Tibial artery (tissue), 4 donors: ENCODE results near the gene RASAL1.

Experiments
- DNase-seq, 2 donors: peaks; one replicate each; pipeline ENCODE4 v3.0.0-alpha.2; 2019
- H3K27ac ChIP-seq, 2 donors: fragments of 200-600 bp; sonication (generic) in 1 of 2; 1 replicate in 1 of 2; 2 replicates in 1 of 2; pipeline ENCODE4 v1.5.1; 2018 to 2019; ENCODE audit warnings: mild to moderate bottlenecking in 1 of 2
- H3K27me3 ChIP-seq, 2 donors: fragments of 200-600 bp; sonication (generic) in 1 of 2; one replicate each; pipeline versions ENCODE4 v1.5.1 to v1.6.0; 2016 to 2019
- H3K36me3 ChIP-seq, 3 donors: fragments of 200-600 bp; sonication (generic) in 2 of 3; one replicate each; pipeline ENCODE4 v1.5.1; 2016 to 2019; ENCODE audit warnings: mild to moderate bottlenecking in 2 of 3
- H3K4me1 ChIP-seq, 4 donors: fragments of 200-600 bp; sonication (generic) in 2 of 4; 1 replicate in 3 of 4; 2 replicates in 1 of 4; pipeline ENCODE4 v1.5.1; 2016 to 2019
- H3K4me3 ChIP-seq, 2 donors: fragments of 200-600 bp; sonication (generic) in 1 of 2; 1 replicate in 1 of 2; 2 replicates in 1 of 2; pipeline ENCODE4 v1.5.1; 2018 to 2019; ENCODE audit warnings: mild to moderate bottlenecking in 2 of 2
- H3K9me3 ChIP-seq, 3 donors: fragments of 200-600 bp; sonication (generic) in 1 of 3; one replicate each; pipeline ENCODE4 v1.5.1; 2016 to 2019
- intact Hi-C: fragments of 100-400 bp; cut with DNase I; formaldehyde crosslinking; loops from one replicate; pipeline ENCODE4 v1.15.0; 2023; ENCODE audit warnings: low total_unique reads
- TF ChIP-seq, protein P1 (sequence below), 2 experiments: fragments of 200-600 bp in 1 of 2; fragments of 450-650 bp in 1 of 2; IDR thresholded peaks; one replicate each; pipeline ENCODE4 v1.5.1; 2017 to 2019; ENCODE audit warnings: antibody characterized with exemption in 2 of 2, mild to moderate bottlenecking in 1 of 2, moderate library complexity in 1 of 2

RASAL1 gene

DNA sequence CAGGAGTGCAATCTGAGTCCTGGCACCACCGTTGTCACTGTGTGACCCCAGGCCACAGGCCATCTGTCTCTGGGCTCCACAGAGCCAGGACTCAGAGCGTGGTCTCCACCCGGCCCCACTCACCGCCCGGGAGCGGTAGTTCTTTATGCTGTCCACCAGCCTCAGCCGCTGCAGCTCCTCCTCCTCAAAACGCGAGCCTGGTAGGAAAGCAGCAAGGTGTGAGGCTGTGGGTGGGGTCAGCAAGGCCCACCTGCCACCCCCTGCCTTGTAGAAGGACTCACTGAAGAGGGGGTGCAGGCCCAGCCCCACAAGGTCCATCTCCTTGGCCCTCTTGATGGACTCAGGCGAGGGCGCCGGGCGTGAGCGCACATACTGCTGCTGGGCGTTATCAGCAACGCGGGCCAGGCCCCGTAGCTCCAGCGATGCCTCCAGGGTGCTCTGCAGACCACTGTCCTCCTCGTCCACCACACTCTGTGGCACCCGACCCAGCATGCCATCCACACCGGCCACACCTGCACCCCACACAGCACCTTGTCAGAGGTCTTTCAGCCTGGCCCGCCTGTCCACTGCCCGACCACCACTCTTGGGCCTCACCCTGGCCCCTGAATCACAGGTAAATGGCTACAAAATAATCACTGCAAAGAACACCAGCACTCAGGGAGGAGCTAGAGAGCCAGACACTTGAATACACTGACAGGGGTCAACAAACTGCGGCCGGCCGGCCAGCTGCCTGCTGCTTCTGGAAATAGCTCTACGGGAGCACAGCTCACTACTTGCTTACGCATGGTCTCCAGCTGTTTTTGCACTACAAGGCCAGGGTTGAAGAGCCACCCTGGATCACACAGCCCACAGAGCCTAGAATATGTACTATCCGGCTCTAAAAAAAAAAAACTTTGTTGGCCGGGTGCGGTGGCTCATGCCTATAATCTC lies 30.2 kb upstream of the RASAL1 start:
- no peaks in the 10 kb centered on the region for H3K4me1 ChIP-seq
- H3K27ac ChIP-seq: no peak overlapping the region
- H3K36me3 ChIP-seq: peaks cover 97 to 100% (median 100%) of the 10 kb centered on the region in 3 donors
- peaks cover 0 to 12% of the 10 kb centered on the region in 2 donors for H3K27me3 ChIP-seq
- TF ChIP-seq, protein P1, sequence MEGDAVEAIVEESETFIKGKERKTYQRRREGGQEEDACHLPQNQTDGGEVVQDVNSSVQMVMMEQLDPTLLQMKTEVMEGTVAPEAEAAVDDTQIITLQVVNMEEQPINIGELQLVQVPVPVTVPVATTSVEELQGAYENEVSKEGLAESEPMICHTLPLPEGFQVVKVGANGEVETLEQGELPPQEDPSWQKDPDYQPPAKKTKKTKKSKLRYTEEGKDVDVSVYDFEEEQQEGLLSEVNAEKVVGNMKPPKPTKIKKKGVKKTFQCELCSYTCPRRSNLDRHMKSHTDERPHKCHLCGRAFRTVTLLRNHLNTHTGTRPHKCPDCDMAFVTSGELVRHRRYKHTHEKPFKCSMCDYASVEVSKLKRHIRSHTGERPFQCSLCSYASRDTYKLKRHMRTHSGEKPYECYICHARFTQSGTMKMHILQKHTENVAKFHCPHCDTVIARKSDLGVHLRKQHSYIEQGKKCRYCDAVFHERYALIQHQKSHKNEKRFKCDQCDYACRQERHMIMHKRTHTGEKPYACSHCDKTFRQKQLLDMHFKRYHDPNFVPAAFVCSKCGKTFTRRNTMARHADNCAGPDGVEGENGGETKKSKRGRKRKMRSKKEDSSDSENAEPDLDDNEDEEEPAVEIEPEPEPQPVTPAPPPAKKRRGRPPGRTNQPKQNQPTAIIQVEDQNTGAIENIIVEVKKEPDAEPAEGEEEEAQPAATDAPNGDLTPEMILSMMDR (IDR thresholded peaks at IDR 0.05): no peak
- DNase-seq: no peak
- no peak overlapping the region for H3K4me3 ChIP-seq
- H3K9me3 ChIP-seq: no peaks in the 10 kb centered on the region
- intact Hi-C loops: no loop called here

DNA sequence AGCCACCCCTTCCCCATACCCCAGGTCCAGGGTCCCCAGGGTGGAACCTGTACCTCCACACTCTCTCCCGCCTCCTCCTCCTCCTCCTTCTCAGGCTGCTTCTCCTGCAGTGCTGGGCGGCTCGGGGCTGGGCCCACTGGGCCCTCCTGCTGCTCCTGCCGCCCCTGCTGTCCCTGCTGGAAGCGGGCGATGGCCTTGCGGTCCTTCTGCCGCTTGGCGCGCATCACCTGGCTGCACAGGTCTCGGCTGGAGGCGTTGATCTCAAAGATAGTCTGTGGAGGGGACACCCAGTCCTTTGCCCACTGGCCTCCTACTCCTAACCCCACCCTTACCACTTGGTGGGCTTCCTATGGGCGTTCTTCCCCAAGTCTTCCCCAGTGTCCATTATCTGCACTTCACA lies 28.5 kb upstream of the RASAL1 start:
- H3K27ac ChIP-seq: no peak overlapping the region
- no peaks in the 10 kb centered on the region for H3K4me1 ChIP-seq
- H3K36me3 ChIP-seq: peaks cover 97 to 100% (median 100%) of the 10 kb centered on the region in 3 donors
- H3K27me3 ChIP-seq: peaks cover 0 to 12% of the 10 kb centered on the region in 2 donors
- no peaks in the 10 kb centered on the region for H3K9me3 ChIP-seq
- DNase-seq: no peak
- H3K4me3 ChIP-seq: no peak overlapping the region
- intact Hi-C loops: loop anchor here (5.0 kb wide), 1 partner anchor 112 kb away; no protein-coding TSS in a partner anchor
- TF ChIP-seq, protein P1 (IDR thresholded peaks at IDR 0.05): no peak

DNA sequence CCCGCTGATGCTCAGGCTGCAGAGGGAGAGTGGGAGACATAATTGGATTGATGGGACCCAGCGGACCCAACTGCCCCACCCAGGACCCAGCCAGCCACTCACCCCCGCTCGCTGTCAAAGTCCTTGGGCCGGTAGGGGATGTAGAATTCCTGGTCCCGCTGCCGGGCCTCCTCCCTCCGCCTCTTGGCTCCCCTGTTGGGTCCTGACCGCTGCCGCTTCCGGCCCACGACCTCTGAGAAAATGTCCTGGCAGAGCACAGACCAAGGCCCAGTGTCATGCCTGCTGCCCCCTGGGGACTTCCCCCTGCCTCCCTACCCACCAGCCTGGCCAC lies 27.4 kb upstream of the RASAL1 start:
- TF ChIP-seq, protein P1 (IDR thresholded peaks at IDR 0.05): no peak
- H3K27ac ChIP-seq: no peak overlapping the region
- intact Hi-C loops: loop anchor here (5.0 kb wide), 1 partner anchor 111 kb away; no protein-coding TSS in a partner anchor
- H3K4me1 ChIP-seq: no peaks in the 10 kb centered on the region
- H3K4me3 ChIP-seq: no peak overlapping the region
- peaks cover 96 to 100% (median 100%) of the 10 kb centered on the region in 3 donors for H3K36me3 ChIP-seq
- no peaks in the 10 kb centered on the region for H3K9me3 ChIP-seq
- no peak for DNase-seq
- H3K27me3 ChIP-seq: peaks cover 0 to 12% of the 10 kb centered on the region in 2 donors

DNA sequence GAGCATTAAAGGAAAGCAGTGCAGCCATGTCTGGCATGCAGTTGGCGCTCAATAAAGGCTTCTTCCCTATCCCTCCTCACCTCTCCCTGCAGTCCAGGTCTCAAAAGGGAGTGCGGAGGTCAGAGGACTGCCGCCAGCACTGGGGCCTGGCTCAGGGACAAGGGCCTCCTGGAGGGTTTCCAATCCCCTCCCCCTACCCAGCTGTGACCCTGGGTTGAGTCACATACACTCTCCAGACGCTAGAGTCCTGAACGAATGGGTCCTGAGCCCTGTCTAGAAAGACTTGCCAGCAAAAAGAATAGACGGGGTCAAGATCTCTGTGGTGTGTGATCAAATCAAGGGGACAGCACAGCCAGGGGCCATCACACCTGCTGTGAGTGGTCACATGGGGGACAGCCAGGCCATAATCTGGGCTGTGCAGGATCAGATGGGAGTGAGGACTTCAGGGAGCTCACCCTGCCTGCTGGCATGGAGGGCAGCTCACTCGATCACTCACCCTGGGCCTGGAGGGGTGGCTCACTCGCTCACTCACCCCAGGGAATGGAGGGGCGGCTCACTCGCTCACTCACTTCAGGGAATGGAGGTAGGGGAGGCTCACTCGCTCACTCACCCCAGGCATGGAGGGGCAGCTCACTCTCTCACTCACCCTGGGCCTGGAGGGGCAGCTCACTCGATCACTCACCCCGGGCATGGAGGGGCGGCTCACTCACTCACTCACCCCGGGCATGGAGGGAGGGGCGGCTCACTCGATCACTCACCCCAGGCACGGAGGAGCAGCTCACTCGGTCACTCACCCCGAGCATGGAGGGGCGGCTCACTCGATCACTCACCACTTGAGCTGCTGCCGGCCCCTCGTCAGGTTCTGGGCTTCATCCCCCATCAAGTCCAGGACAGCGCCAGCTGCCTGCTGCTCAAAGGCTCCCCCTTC lies 26.8 kb upstream of the RASAL1 start:
- no peak for DNase-seq
- H3K4me3 ChIP-seq: no peak overlapping the region
- no peak overlapping the region for H3K27ac ChIP-seq
- intact Hi-C loops: loop anchor here (5.0 kb wide), 1 partner anchor 110 kb away; no protein-coding TSS in a partner anchor
- peaks cover 89 to 100% (median 95%) of the 10 kb centered on the region in 3 donors for H3K36me3 ChIP-seq
- TF ChIP-seq, protein P1 (IDR thresholded peaks at IDR 0.05): no peak
- H3K4me1 ChIP-seq: no peaks in the 10 kb centered on the region
- H3K9me3 ChIP-seq: no peaks in the 10 kb centered on the region
- peaks cover 0 to 12% of the 10 kb centered on the region in 2 donors for H3K27me3 ChIP-seq

DNA sequence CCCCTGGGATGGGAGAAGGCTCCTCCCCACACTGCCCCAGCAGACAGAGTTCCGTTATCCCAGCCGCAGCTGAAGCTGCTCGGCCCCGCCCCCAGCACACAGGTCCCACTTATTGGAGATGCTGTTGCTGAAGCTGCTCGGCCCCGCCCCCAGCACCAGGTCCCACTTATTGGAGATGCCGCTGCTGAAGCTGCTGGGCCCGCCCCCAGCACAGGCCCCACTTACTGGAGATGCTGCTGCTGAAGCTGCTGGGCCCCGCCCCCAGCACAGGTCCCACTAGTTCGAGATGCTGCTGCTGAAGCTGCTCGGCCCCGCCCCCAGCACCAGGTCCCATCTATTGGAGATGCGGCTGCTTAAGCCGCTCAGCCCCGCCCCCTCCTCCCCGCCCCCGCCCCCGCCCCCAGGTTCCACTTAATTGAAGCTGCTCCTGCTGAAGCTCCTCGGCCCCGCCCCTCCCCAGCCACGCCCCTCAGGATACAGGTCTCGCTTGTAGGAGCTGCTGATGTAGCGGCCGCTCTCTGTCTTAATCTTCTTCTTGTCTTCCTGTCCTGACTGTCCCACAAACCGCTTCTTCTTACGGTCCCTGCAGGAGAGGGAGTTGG lies 26.0 kb upstream of the RASAL1 start:
- Histone ChIP-seq H3K27ac (no peak overlapping the region), H3K9me3 (no peaks in the 10 kb centered on the region), H3K4me3 (no peak overlapping the region), H3K4me1 (no peaks in the 10 kb centered on the region), H3K27me3 (peaks cover 0 to 12% of the 10 kb centered on the region in 2 donors), H3K36me3 (peaks cover 81 to 95% (median 87%) of the 10 kb centered on the region in 3 donors)
- TF ChIP-seq, protein P1 (IDR thresholded peaks at IDR 0.05): no peak
- intact Hi-C loops: loop anchor here (5.0 kb wide), 1 partner anchor 109 kb away; no protein-coding TSS in a partner anchor
- no peak for DNase-seq
